DOHH2 (cell line): ENCODE measurements around the gene AZIN2.

Experiments
- H3F3A ChIP-seq: fragments of 200-600 bp; sonication (generic), shearing (Covaris generic); 2 replicates; pipeline ENCODE4 v1.6.0; 2016; ENCODE audit warnings: antibody characterized with exemption, mild to moderate bottlenecking; ENCODE audit not compliant: control insufficient read depth, insufficient read depth
- H3K27ac ChIP-seq: fragments of 200-600 bp; sonication (generic); 2 replicates; pipeline ENCODE4 v1.5.1; 2014; ENCODE audit warnings: low read depth, mild to moderate bottlenecking, low read length, moderate library complexity
- H3K27me3 ChIP-seq: fragments of 200-600 bp; sonication (generic); 2 replicates; pipeline ENCODE4 v1.6.1; 2014; ENCODE audit warnings: mild to moderate bottlenecking, low read length, mixed read lengths; ENCODE audit not compliant: control insufficient read depth
- H3K36me3 ChIP-seq: fragments of 200-600 bp; sonication (generic); 2 replicates; pipeline ENCODE4 v1.6.1; 2014; ENCODE audit warnings: mild to moderate bottlenecking, low read length, moderate library complexity, mixed read lengths; ENCODE audit not compliant: control insufficient read depth
- H3K4me1 ChIP-seq: fragments of 200-600 bp; sonication (generic); 2 replicates; pipeline ENCODE4 v1.6.1; 2014; ENCODE audit warnings: mild to moderate bottlenecking, low read length, mixed read lengths; ENCODE audit not compliant: control insufficient read depth
- H3K4me2 ChIP-seq: fragments of 200-600 bp; sonication (generic); 2 replicates; pipeline ENCODE4 v1.6.0; 2014; ENCODE audit warnings: mild to moderate bottlenecking, low read length, moderate library complexity
- H3K4me3 ChIP-seq: fragments of 200-600 bp; sonication (generic); 2 replicates; pipeline ENCODE4 v1.5.1; 2014; ENCODE audit warnings: mild to moderate bottlenecking, low read length, mixed read lengths
- H3K79me2 ChIP-seq: fragments of 200-600 bp; sonication (generic); 2 replicates; pipeline ENCODE4 v1.6.1; 2014; ENCODE audit warnings: mild to moderate bottlenecking, low read length, mixed read lengths; ENCODE audit not compliant: control insufficient read depth
- H3K9me2 ChIP-seq: fragments of 200-600 bp; sonication (generic); replicated peaks from 2 replicates; pipeline ENCODE4 v1.6.1; 2014; ENCODE audit warnings: mild to moderate bottlenecking, low read length, mixed read lengths; ENCODE audit not compliant: control insufficient read depth
- H3K9me3 ChIP-seq: fragments of 200-600 bp; sonication (generic); 2 replicates; pipeline ENCODE4 v1.6.1; 2014; ENCODE audit warnings: antibody characterized with exemption, low read length, mixed read lengths; ENCODE audit not compliant: control insufficient read depth, insufficient read depth
- H4K20me1 ChIP-seq: fragments of 200-600 bp; sonication (generic); 2 replicates; pipeline ENCODE4 v1.6.0; 2014; ENCODE audit warnings: low read depth, mild to moderate bottlenecking, antibody characterized with exemption, low read length, moderate library complexity; ENCODE audit not compliant: control insufficient read depth, insufficient read depth
- EZH2phosphoT487 ChIP-seq: fragments of 200-600 bp; sonication (generic); IDR thresholded peaks from 2 replicates; pipeline ENCODE4 v1.6.1; 2017; ENCODE audit warnings: borderline replicate concordance, mild to moderate bottlenecking, antibody characterized with exemption, low read length, moderate library complexity, mixed read lengths
- TF ChIP-seq, protein P1 (sequence below): fragments of 200-600 bp; sonication (generic); IDR thresholded peaks from one replicate; pipeline ENCODE4 v1.5.1; 2014; ENCODE audit warnings: antibody characterized with exemption, mild to moderate bottlenecking, low read depth, low read length; ENCODE audit not compliant: poor library complexity, severe bottlenecking

AZIN2 gene

DNA sequence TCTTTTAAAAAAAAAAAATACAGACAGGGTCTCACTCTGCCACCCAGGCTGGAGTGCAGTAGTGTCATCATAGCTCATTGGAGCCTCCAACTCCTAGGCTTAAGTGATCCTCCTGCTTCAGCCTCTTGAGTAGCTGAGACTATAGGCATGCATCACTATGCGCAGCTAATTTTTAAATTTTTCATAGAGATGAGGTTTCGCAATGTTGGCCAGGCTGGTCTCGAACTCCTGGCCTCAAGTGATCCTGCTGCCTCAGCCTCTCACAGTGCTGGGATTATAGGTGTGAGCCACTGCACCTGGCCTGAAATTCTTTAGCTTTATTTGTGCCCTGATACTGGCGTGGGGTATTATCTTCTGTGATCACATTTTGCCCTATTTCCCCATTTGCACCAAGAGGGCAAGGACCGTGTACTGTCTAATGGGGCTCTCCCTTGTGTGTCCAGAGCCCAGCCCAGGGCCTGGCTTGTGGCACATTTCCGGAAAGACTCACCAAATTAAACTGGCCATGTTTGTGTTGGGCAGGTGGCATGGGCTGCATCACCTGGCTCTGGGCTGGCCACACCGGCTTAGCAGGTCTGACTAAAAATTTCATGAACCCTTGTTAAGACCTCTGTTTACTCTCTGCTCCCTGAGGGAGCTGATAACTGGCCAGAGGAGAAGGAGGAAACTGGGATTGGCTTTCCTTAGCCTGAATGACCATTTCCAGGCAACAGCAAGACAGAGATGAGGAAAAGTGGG lies 68.7 kb downstream of the AZIN2 start:
- H3K9me2 ChIP-seq = no peaks in the 10 kb centered on the region
- H3K4me2 ChIP-seq = no peak overlapping the region
- H3K79me2 ChIP-seq = no peaks in the 10 kb centered on the region
- H4K20me1 ChIP-seq = no peaks in the 10 kb centered on the region; the same call in 1 of the 2 replicates
- TF ChIP-seq, protein P1, sequence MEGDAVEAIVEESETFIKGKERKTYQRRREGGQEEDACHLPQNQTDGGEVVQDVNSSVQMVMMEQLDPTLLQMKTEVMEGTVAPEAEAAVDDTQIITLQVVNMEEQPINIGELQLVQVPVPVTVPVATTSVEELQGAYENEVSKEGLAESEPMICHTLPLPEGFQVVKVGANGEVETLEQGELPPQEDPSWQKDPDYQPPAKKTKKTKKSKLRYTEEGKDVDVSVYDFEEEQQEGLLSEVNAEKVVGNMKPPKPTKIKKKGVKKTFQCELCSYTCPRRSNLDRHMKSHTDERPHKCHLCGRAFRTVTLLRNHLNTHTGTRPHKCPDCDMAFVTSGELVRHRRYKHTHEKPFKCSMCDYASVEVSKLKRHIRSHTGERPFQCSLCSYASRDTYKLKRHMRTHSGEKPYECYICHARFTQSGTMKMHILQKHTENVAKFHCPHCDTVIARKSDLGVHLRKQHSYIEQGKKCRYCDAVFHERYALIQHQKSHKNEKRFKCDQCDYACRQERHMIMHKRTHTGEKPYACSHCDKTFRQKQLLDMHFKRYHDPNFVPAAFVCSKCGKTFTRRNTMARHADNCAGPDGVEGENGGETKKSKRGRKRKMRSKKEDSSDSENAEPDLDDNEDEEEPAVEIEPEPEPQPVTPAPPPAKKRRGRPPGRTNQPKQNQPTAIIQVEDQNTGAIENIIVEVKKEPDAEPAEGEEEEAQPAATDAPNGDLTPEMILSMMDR = no peak
- TF ChIP-seq EZH2phosphoT487 = no peak
- H3K27ac ChIP-seq = no peak overlapping the region
- no peaks in the 10 kb centered on the region for H3K27me3 ChIP-seq
- no peaks in the 10 kb centered on the region for H3K36me3 ChIP-seq
- no peak overlapping the region for H3K4me3 ChIP-seq
- H3F3A ChIP-seq = no peaks in the 10 kb centered on the region
- H3K4me1 ChIP-seq = peaks cover 13% of the 10 kb centered on the region
- no peaks in the 10 kb centered on the region for H3K9me3 ChIP-seq

GRCh38 chr1:33150522-33150921 lies 69.6 kb downstream of the AZIN2 start:
- TF ChIP-seq, protein P1 = no peak
- no peak for TF ChIP-seq EZH2phosphoT487
- Histone ChIP-seq H3F3A (no peaks in the 10 kb centered on the region), H3K9me3 (no peaks in the 10 kb centered on the region), H3K4me3 (no peak overlapping the region), H3K27me3 (no peaks in the 10 kb centered on the region), H3K27ac (no peak overlapping the region), H3K79me2 (no peaks in the 10 kb centered on the region), H4K20me1 (no peaks in the 10 kb centered on the region; the same call in 1 of the 2 replicates), H3K4me1 (peaks cover 13% of the 10 kb centered on the region), H3K4me2 (no peak overlapping the region), H3K9me2 (no peaks in the 10 kb centered on the region), H3K36me3 (no peaks in the 10 kb centered on the region)

GRCh38 chr1:33151116-33151515 lies 70.2 kb downstream of the AZIN2 start:
- Histone ChIP-seq H3K79me2 (no peaks in the 10 kb centered on the region), H3K27ac (no peak overlapping the region), H3K9me2 (no peaks in the 10 kb centered on the region), H3K9me3 (no peaks in the 10 kb centered on the region), H3K4me1 (peaks cover 13% of the 10 kb centered on the region), H3K4me3 (no peak overlapping the region), H3K27me3 (no peaks in the 10 kb centered on the region), H3F3A (no peaks in the 10 kb centered on the region), H3K36me3 (no peaks in the 10 kb centered on the region), H3K4me2 (no peak overlapping the region), H4K20me1 (no peaks in the 10 kb centered on the region; the same call in 1 of the 2 replicates)
- TF ChIP-seq EZH2phosphoT487 = no peak
- TF ChIP-seq, protein P1 = no peak
